NB4 (cell line): ENCODE data around the gene ANAPC7.
"Not testable (repeated sequence)": the region's sequence is repeated elsewhere in the genome, so short reads cannot be mapped to it uniquely, and the experiment has no call there.

Source experiments
- DNase-seq: peaks from one replicate; pipeline ENCODE4 v3.0.0; 2010; ENCODE audit warnings: low read depth
- H3K4me3 ChIP-seq: one replicate; pipeline ENCODE4 v1.5.1; 2011; ENCODE audit warnings: mild to moderate bottlenecking, low read depth, low read length, moderate library complexity
- MYC ChIP-seq: IDR thresholded peaks from 2 replicates; pipeline ENCODE4 v1.6.1; 2011; ENCODE audit warnings: low read depth, low read length
- POLR2A ChIP-seq: IDR thresholded peaks from 2 replicates; pipeline ENCODE4 v1.6.1; 2011; ENCODE audit warnings: mild to moderate bottlenecking; ENCODE audit not compliant: insufficient read length; ENCODE audit errors: extremely low read depth
- TF ChIP-seq, protein P1 (sequence below): IDR thresholded peaks from 2 replicates; pipeline ENCODE4 v1.6.1; 2011; ENCODE audit warnings: low read depth, low read length
- TF ChIP-seq, protein P2 (sequence below): IDR thresholded peaks from one replicate; pipeline ENCODE4 v1.5.1; 2012; ENCODE audit warnings: low read depth, low read length

The ANAPC7 gene

DNA sequence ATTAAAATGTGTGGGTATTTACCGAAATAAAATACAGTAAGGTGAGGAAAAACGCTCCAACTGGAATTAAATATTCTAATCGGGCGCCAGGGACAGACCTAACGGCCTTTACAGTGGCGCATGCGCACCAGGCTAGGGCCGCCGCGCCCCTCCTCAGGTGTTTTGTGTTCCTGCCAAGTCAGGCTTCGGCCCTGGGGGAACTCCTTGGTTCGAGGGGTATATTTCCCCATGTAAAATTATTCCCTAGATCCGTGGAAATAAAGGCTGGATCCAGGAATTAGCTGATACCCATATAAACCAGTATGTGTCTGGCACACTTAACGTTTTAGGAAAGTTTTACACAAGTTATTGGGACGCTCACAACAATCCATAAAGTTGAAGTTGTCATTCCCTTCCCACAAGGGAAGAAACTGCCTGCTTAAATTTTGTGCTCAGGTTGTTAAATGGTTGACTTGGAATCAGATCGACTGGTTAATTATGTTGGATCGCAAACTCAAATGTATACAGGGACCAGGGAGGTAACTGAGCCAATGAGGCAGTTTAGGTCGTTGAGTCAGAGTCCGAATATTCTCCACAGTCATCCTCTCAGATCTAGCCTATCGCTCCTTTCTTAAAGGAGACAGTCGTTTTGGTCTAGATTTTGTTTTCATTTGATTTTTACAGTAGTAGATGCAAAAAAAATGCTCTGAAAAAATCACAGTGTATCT is 621 bp upstream of the ANAPC7 start:
- TF ChIP-seq POLR2A, result peak; percentile 31
- TF ChIP-seq, protein P1, sequence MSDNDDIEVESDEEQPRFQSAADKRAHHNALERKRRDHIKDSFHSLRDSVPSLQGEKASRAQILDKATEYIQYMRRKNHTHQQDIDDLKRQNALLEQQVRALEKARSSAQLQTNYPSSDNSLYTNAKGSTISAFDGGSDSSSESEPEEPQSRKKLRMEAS, result no peak; the same call in 1 of the 2 replicates
- DNase-seq, result peak; percentile 88
- peak overlapping the region; percentile 94 for H3K4me3 ChIP-seq

DNA sequence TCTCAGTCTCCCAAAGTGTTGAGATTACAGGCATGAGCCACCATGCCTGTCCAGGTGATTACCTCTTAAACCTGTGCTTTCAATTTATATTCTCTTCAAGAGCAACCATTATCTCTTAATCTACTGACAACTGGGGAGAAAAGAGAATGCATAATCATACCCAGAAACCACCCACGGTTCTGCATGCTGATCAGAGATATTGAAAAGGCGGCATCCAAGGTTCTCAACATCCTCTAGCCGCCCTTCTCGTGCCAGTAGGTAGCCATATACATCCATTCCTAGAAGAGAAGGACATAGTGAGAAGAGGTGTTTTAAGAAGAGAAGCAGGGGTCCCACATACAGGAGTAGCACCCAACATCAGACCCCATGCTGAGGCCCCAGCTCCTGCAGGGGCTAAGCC is 20.8 kb downstream of the ANAPC7 start:
- TF ChIP-seq, protein P1, result no peak
- TF ChIP-seq, protein P2, sequence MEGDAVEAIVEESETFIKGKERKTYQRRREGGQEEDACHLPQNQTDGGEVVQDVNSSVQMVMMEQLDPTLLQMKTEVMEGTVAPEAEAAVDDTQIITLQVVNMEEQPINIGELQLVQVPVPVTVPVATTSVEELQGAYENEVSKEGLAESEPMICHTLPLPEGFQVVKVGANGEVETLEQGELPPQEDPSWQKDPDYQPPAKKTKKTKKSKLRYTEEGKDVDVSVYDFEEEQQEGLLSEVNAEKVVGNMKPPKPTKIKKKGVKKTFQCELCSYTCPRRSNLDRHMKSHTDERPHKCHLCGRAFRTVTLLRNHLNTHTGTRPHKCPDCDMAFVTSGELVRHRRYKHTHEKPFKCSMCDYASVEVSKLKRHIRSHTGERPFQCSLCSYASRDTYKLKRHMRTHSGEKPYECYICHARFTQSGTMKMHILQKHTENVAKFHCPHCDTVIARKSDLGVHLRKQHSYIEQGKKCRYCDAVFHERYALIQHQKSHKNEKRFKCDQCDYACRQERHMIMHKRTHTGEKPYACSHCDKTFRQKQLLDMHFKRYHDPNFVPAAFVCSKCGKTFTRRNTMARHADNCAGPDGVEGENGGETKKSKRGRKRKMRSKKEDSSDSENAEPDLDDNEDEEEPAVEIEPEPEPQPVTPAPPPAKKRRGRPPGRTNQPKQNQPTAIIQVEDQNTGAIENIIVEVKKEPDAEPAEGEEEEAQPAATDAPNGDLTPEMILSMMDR, result no peak
- TF ChIP-seq POLR2A, result no peak
- no peak for TF ChIP-seq MYC
- no peak overlapping the region for H3K4me3 ChIP-seq
- no peak for DNase-seq

DNA sequence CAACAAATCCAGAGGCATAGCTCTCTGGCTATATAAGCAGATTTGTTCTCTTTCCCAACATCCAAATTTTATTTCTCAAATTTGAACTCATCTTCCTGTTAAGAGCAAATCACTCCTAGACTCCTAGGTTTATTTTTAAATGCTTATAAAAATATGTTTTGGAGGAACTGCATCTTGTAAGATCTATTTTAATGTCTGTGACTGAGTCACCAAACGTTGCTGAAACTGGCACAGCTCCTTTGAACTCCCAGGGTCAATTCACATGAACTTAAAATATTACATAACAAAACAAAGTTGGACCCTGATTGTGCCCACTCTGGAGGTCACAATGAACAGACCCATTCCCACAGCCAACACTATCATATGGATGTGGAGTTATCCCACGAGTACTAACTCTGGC is 23.9 kb downstream of the ANAPC7 start:
- DNase-seq, result no peak
- no peak overlapping the region for H3K4me3 ChIP-seq
- TF ChIP-seq, protein P1, result no peak
- TF ChIP-seq, protein P2, result no peak
- TF ChIP-seq MYC, result no peak

DNA sequence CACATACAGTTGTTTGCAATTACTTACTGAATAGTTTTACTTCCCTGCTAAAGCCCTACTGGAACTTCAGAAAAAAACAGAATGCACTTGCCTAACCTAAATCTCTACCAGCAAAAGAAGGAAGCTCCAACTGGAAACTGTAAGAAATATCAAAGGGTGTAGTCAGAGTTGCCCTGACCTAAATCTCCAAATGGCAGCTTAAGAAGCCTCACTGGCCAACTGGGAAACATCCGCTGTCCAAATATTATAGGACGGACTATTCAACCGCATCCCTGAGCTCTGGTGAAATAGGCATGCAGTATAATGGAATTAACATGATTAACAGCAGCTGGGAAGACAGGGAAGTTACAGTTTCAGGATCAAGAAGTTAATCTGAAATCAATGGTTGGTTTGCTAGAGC is 24.3 kb downstream of the ANAPC7 start:
- TF ChIP-seq POLR2A, result no peak
- TF ChIP-seq MYC, result no peak
- TF ChIP-seq, protein P2, result no peak
- TF ChIP-seq, protein P1, result no peak

DNA sequence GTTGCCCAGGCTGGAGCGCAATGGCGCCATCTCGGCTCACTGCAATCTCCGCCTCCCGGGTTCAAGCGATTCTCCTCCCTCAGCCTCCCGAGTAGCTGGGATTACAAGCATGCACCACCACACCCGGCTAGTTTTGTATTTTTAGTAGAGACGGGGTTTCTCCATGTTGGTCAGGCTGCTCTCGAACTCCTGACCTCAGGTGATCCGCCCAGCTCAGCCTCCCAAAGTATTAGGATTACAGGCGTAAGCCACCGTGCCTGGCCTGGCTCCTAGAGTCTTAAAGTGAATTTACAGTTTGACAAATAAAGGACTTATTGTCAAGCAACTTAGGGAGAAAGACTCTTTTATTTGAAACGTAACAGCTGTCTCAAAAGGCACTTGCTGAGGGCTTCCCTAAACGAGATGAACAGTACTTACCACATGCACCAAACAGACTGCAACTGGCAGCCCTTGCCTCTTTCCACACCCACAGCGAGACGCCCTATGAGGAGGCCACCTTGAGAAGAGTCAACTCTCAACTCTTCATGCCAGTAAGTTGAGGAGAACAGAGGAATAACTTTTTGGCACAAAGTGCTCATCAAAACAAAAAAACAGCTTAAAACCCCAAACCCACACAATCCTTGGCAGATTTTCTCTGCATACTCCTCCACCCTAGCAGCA is 25.2 kb downstream of the ANAPC7 start:
- not testable (repeated sequence) for H3K4me3 ChIP-seq, DNase-seq

More for the DNA sequence above, 24.3 kb downstream of the ANAPC7 start:
- no peak for DNase-seq
- no peak overlapping the region for H3K4me3 ChIP-seq

DNA sequence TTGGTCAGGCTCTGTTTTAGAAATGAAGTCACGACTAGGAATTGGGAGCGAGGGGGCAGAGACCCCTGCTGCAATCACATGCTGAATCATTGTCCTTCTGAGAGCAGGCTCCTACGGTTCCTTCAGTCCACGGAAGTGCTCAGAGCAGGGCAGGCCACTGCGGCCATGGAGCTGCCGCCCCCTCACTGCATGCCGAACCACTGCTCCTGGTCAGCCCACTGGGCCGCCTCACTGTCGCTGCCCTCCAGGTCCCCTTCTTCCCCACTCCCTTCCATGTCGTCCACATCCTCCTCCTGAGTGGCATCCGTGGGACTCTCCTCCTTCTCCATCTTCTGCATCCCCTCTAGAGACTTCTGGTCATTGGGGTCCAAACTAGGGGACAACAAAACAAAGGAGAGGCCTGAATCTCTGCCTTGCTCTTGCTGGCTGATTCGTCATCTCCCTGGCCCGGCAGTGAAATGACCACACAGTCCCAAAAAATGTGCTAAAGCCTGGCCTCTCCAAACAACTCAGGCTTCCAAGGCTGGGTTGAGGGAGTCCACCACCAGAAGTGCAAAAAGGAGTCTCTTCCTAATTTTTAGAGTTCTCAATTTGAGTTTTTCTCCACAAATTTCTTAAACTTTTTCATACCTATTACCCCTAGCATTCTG is 29.4 kb downstream of the ANAPC7 start:
- TF ChIP-seq, protein P1, result no peak
- TF ChIP-seq POLR2A (no peak), MYC (no peak)
- TF ChIP-seq, protein P2, result no peak
- no peak for DNase-seq
- H3K4me3 ChIP-seq, result no peak overlapping the region
